Activated T-cell treated with anti-CD3 and anti-CD28 coated beads for 48 hours (primary cell): ENCODE measurements around the gene TRIM75.
"Not testable (repeated sequence)": the region's sequence is repeated elsewhere in the genome, so short reads cannot be mapped to it uniquely, and the experiment has no call there.

Source experiments
- DNase-seq: peaks from one replicate; pipeline ENCODE4 v3.0.0-alpha.2; 2020; ENCODE audit warnings: low read depth

TRIM75 gene

GRCh38 chr4:165053645-165054044 is at the start of gene TRIM75:
TSS of gene TRIM75 (plus strand) at chr4:165053866. CDS start at chr4:165059148, 5,282 bp downstream.
- DNase-seq = no peak

GRCh38 chr4:165005352-165005925 is 48.2 kb upstream of the TRIM75 start:
- DNase-seq = no peak

- DNase-seq = no peak
Observed at GRCh38 chr4:165006456-165006855, 47.2 kb upstream of the TRIM75 start.

DNA sequence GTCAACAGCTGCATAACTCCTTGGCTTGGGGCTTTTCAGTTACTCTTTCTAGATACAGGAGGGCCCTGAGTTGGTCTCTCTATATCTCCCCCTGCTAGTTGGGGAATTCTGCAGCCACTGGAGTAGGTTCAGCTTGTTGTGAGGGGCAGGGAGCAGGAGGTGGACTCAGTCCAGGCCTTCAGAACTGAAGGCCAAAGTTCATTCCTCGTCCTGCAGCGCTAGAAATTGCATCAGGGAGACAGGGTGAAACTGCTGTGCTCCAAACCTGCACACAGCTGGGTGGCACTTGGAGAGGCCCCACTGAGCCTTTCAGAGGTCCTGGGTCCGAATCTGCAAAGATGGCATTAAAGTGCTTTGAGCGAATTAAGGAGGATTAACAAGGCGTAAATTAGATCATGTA is 46.8 kb upstream of the TRIM75 start:
- no peak for DNase-seq

DNA sequence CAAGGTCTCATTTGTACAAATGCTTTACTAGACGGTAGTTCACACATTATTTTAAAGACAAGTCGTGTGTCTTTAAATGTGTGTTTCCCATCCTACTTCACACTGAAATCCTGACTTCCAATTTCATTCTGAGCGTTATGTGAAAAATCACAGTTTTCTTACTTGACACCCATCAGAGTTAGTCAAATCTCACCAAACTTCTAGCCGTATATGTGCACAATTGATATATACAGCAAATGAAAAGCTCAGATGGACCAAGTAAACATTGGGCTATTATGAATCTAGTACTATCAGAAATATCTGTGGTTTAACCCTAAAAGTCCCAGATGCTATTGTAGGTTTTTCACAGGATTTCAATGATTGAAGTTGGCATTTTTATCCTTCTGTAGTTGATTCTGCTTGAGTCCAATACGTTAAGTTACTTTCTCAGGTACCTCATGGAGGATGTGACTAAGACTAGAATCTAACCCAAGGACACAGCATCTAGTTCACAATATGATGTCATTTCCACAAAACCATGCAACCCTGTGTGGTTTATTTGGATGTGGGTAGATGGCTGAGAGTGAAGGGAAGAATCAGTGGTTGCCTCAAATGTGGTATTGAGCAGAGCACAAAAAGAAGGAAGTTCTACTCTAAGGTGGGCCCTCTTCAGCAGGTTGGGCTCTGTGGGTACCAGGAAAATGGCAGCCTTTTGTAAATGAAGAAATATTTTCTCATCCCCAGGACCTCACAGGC is 44.0 kb upstream of the TRIM75 start:
- no peak for DNase-seq

- no peak for DNase-seq
Observed at GRCh38 chr4:165010487-165010886, 43.2 kb upstream of the TRIM75 start.

GRCh38 chr4:165010991-165011390 is 42.7 kb upstream of the TRIM75 start:
- DNase-seq = no peak

DNA sequence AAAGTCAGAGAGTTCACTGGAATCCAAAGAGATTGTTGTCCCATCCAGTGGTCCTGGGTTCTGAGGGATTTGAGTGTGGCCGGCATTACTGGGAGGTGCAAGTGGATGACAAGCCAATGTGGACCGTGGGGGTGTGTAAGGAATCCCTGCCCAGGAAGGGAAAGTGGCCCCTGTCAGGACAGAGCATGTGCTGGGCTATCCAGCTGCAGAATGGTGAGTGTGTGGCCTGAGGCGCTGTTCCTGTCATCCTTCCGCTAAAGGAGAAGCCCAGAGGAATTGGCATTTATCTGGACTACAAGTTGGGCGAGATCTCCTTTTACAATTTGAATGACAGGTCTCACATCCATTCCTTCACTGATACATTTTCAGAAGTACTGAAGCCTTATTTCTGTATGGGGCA is 42.3 kb upstream of the TRIM75 start:
- DNase-seq = no peak

- no peak for DNase-seq
Observed at GRCh38 chr4:165013691-165014090, 40.0 kb upstream of the TRIM75 start.

DNA sequence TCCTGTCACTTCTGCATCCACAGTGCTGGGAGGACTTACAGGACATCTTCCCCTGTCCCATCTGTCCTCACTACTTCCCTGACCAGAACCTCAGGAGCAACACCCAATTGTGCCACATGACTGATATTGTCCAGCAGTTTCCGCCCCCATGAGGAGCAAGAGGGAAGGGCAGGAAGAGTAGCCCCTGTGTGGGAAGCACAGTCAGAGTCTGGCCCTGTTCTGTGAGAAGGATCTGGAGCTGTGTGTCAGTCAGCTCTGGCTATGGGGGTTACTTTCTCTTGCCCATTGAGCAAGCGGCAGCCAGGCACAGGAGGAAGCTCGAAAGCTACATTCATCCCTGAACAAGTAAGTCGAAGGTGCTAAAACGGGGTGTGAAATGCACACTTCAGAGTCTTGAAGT is 36.7 kb upstream of the TRIM75 start:
- no peak for DNase-seq

DNA sequence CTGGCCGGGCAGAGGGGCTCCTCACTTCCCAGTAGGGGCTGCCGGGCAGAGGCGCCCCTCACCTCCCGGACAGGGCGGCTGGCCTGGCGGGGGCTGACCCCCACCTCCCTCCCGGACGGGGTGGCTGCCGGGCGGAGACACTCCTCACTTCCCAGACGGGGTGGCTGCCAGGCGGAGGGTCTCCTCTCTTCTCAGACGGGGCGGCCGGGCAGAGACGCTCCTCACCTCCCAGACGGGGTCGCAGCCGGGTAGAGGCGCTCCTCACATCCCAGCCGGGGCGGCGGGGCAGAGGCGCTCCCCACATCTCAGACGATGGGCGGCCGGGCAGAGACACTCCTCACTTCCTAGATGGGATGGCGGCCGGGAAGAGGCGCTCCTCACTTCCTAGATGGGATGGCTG is 33.7 kb upstream of the TRIM75 start:
- DNase-seq = not testable (repeated sequence)

DNA sequence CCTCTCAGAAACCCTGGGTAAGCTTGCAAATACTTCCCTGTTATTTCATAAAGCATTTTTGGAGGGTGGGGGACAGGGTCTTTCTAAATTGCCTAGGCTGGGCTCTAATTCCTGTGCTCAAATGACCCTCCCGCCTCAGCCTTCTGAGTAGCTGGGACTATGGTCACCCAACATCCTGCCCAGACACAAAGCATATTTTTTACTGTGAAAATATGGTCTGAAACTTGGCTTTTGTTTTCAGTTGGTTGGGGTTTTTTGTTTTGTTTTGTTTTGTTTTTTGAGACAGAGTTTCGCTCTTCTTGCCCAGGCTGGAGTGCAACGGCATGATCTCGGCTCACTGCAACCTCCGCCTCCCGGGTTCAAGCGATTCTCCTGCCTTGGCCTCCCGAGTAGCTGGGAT is 27.9 kb upstream of the TRIM75 start:
- not testable (repeated sequence) for DNase-seq

- DNase-seq = no peak
Observed at GRCh38 chr4:165027762-165028402, 25.8 kb upstream of the TRIM75 start.

- no peak for DNase-seq
Observed at GRCh38 chr4:165031436-165032211, 22.0 kb upstream of the TRIM75 start, which contains the start of gene TRIM60. TSS of gene TRIM60 (plus strand) at chr4:165031999. CDS start at chr4:165040073, 8,074 bp downstream.

GRCh38 chr4:165048170-165048569 is 5.5 kb upstream of the TRIM75 start:
- DNase-seq = no peak

DNA sequence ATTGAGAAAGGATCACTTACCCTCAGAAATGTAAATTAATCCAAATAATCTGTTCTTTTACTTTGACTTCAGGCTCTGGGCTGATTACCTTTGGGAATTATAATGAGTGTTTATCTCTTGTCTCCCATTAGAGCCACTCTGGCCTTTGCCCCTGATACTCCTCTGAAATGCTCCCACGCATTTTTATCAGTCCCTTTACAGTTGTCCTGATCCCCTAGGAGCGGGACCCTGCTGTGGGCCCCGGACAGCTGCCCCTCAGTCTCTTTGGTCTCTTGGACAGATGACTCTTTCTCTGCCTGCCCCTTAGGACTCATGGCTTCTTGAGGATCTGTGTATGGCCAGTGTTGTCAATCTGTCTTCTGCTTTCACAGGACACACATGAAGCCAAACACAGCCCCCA is 1.0 kb upstream of the TRIM75 start:
- no peak for DNase-seq

DNA sequence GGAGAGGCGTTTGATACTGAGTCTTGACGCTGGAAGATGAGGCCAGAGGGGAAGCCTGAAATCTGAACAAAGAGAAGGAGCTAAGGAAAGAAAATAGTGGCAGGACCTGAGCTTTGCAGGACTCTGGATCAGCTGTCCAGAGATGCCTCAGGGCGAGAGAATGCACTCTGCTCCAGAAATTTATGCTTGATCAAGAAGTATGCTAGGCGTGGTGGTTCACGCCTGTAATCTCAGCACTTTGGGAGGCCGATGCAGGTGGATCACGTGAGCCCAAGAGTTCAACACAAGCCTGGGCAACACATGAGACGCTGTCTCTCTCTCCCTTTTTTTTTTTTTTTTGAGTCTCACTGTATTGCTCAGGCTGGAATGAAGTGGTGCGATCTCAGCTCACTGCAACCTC is 1.9 kb downstream of the TRIM75 start:
- no peak for DNase-seq

DNA sequence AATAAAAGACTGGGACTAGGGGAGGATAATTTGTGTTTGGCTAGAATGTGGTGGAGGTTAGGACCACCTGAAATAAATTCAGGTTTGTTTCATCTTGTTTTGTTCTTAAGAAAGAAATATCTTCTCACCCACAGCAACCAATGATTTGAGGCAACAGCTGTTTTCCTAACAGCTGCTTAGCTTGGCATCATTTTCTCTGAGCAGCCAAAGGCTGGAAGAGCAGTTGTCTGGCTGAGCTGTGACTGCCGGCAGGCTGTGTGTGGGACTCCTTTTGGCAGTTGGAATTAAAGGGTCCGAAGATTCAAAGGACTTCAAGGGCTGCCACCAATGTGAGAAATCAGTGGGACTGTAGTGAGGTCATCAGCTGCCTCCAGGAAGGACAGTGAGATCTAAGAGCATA is 5.0 kb downstream of the TRIM75 start:
- no peak for DNase-seq

GRCh38 chr4:165059386-165059785 is 5.7 kb downstream of the TRIM75 start:
- DNase-seq = no peak

DNA sequence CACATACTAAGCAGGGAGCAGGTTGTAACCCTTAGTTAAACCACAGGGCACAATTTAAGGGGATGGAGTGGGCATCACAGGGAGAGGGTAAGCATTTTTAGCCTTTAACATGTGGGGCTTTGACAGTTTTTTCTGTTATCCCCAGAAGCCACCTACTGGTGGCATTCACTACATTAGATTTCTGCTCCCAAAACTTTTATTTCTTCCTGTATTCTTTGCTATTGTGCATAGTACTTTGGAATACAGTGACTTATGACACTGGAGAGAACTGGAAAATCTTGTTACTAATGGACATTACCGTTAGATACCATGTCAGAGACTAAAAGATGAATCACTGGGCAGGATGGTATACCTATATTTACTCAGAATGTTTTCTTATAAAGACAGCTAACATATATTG is 7.3 kb downstream of the TRIM75 start:
- no peak for DNase-seq

- no peak for DNase-seq
Observed at GRCh38 chr4:165070560-165070959, 16.9 kb downstream of the TRIM75 start.

DNA sequence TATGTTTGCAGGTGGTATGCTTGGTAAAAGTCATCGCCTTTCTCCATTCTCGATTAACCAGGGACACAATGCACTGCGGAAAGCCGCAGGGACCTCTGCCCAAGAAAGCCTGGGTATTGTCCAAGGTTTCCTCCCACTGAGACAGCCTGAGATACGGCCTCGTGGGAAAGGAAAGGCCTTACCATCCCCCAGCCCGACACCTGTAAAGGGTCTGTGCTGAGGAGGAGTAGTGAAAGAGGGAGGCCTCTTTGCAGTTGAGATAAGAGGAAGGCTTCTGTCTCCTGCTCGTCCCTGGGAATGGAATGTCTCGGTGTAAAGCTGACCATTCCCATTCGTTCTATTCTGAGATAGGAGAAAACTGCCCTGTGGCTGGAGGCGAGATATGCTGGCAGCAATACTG is 19.7 kb downstream of the TRIM75 start:
- not testable (repeated sequence) for DNase-seq
